ENCODE results near the gene F2RL3.
A peak's percentile ranks its signal among the peaks of the same experiment; 100 is the strongest.

The F2RL3 gene

DNA sequence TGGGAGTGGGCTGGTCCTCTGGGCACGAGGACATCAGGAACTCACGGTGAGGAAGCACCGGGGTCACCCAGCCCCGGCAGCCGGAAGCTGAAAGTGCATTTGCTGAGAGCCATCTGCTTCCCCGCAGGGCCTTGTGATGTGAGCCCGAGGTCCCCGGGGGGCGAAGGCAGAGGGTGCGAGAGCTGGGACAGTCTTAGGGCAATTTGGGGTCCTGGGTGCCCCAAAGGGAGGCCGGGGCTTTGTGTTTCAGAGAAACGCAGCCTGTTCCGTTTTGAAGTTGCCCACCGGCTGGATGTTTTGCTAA lies 4.8 kb downstream of the F2RL3 start:
- no peak overlapping the region for H3K4me3 ChIP-seq (replicated peaks; ENCODE audit: low read depth, low read length)
- DNase-seq (ENCODE audit: low read depth), result no peak
- no peak for TF ChIP-seq CTCF (IDR thresholded peaks at IDR 0.05; ENCODE audit: low read length, missing control alignments)

DNA sequence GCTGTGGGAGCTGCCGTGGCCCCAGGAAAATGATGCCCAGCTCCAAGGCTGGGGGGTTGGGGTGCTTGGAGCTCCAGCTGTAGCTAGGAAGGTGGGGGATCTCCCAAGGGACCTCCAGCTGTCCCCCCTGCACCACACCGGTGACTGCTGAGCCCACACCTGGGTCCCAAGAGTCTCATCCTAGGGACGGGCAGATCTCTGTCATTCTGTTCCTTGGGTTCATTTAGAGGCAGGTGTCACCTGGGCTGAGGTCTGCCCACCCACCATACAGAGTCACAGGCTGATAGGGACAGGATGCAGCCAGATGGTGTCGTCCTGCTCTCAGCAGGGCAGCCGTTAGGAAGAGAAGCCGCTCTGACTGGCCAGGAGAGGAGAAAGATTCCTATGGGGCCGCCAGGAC lies 5.3 kb downstream of the F2RL3 start:
- no peak for DNase-seq (ENCODE audit: low read depth)
- H3K4me3 ChIP-seq (replicated peaks; ENCODE audit: low read depth, low read length), result no peak overlapping the region
- TF ChIP-seq CTCF (IDR thresholded peaks at IDR 0.05; ENCODE audit: low read length, missing control alignments), result no peak

DNA sequence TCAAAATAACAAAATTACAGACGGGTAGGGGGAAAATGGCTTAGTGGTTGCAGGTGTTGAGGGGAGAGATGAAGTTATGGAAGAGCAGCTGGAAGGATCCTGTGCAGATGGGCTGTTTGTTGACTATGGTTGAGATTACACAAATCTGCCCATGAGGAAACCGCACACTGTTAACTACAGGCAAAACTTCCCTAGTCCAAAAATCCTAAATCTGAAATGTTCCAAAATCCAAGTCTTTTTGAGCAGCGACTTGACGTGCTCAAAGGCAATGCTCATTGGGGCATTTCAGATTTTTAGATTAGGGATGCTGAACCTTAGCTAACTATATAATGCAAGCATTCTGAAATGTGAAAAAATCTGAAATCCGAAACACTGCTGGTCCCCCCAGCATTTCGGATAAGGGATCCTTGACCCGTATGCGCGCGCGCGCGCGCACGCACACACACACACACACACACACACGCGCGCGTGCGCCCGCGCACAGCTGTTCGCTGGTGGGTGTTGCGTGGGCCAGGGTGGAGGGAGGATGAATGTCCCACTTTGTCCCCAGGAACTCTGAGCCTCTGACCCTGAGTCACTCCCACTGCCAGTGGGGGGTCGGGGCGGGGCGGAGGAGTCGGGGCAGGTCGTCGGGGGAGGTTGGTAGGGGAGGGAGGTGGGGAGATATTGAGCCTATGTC lies 6.8 kb downstream of the F2RL3 start:
- peak; percentile 31 for DNase-seq (ENCODE audit: low read depth)
- H3K4me3 ChIP-seq (replicated peaks; ENCODE audit: low read depth, low read length), result peak overlapping the region; percentile 59

GRCh38 chr19:16896146-16897028 lies 7.6 kb downstream of the F2RL3 start:
- no peak for TF ChIP-seq CTCF (IDR thresholded peaks at IDR 0.05; ENCODE audit: low read length, missing control alignments)
- no peak for DNase-seq (ENCODE audit: low read depth)
- H3K4me3 ChIP-seq (replicated peaks; ENCODE audit: low read depth, low read length), result peak overlapping the region; percentile 59

More for the DNA sequence above, 6.8 kb downstream of the F2RL3 start:
- no peak for TF ChIP-seq CTCF (IDR thresholded peaks at IDR 0.05; ENCODE audit: low read length, missing control alignments)

- no peak for TF ChIP-seq CTCF (IDR thresholded peaks at IDR 0.05; ENCODE audit: low read length, missing control alignments)
- peak overlapping the region; percentile 52 for H3K4me3 ChIP-seq (replicated peaks; ENCODE audit: low read depth, low read length)
- DNase-seq (ENCODE audit: low read depth), result peak; percentile 97
Observed at GRCh38 chr19:16897029-16897855, 8.4 kb downstream of the F2RL3 start.

DNA sequence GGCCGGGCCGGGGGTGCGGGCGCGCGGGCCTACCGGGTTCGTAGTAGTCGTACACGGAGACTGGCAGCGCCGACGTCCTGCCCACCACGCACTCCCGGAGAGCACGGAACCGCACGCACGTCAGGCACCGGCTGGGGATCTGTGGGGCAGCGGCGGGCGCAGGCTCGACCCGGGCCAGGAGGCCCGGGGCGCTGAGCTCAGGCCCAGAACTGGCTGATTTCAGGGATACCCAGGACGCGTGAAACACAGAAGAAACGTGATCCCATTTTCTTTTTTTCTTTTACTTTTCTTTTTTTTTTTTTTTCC lies 9.0 kb downstream of the F2RL3 start:
- TF ChIP-seq CTCF (IDR thresholded peaks at IDR 0.05; ENCODE audit: low read length, missing control alignments), result no peak

More for the DNA sequence above, 9.0 kb downstream of the F2RL3 start:
- no peak for DNase-seq (ENCODE audit: low read depth)
- H3K4me3 ChIP-seq (replicated peaks; ENCODE audit: low read depth, low read length), result peak overlapping the region; percentile 52

Data from fibroblast of pulmonary artery (primary cell).